GM12873 (cell line): ENCODE measurements around the gene C11orf68.

Experiments
- CTCF ChIP-seq: IDR thresholded peaks from 2 replicates; pipeline ENCODE4 v1.5.1; 2012; ENCODE audit warnings: low read depth, mild to moderate bottlenecking, moderate library complexity, low read length, control low read depth; ENCODE audit not compliant: insufficient read depth; ENCODE audit errors: missing control alignments

The C11orf68 gene

DNA sequence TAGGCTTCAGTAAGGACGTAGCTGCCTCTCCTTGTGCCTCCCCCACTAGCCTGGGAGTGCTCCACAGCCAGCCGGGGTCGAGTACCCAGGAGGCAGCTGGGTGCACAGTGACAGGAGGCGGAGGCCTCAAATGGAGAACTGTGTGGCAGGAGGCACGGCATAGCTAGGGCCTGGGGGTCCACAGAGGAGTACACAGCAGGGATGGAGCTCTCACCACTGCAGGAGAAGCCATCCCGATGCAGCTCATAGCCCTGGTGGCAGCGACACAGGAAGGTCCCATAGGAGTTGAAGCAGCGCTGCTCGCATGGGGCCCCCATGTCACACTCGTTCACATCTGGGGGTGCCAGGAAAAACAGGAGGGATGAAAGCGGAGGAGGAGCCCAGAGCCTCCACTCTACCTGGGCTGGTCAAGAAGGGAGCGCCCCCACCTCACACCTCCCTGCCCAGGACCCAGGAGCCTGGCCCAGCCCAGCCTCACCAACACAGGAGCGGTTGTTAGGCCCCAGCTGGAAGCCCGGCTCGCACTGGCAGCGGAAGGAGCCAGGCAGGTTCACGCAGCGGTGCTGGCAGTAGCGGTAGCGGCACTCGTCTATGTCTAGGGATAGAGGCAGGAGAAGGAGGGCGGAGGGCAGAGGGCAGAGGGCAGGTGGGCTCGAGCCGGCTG lies 49.1 kb downstream of the C11orf68 start:
- no peak for TF ChIP-seq CTCF

DNA sequence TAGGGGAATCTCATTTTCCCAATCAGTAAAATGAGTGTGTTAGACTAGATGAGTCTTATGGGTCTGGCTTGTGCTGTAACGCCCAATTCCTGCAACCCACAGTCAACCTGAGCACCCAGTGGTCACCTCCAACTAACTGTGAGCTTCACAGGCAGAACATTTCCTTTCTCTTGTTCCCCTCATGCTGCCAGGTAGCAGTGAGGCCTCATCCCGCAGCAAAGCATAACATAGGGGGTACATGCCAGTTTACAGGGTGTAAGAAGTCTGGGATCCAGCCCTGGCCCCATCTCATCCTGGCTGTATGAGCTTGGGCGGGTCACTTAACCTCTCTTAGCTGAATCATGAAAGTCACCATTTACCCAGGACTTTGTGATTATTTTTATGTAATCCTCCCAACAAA lies 50.0 kb downstream of the C11orf68 start:
- no peak for TF ChIP-seq CTCF

DNA sequence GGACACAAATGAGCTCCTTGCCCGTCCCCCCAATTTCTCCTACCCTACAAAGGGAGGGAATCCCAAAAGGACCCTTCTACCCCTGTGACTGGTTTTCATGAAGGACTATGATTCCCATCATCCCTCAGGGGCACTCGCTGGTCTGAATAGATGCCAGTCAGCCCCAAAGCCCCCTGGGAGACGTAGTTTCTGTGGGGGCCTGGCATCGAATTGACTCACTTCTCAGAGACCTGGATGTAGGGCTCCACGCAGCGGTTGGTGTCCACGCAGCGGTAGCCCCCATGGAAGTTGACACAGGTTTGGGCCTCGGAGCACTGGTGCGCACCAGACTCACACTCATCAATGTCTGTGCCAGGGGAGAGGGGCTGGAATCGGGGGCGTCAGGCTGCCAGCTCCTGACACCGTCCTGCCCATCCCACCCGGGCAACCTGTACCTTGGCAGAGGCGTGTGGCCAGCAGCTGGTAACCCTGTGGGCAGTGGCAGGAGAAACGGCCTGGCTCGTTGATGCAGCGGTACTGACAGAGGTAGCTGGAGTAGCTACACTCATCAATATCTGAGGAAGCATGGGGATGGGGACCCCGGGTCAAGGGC lies 50.7 kb downstream of the C11orf68 start:
- TF ChIP-seq CTCF: no peak

DNA sequence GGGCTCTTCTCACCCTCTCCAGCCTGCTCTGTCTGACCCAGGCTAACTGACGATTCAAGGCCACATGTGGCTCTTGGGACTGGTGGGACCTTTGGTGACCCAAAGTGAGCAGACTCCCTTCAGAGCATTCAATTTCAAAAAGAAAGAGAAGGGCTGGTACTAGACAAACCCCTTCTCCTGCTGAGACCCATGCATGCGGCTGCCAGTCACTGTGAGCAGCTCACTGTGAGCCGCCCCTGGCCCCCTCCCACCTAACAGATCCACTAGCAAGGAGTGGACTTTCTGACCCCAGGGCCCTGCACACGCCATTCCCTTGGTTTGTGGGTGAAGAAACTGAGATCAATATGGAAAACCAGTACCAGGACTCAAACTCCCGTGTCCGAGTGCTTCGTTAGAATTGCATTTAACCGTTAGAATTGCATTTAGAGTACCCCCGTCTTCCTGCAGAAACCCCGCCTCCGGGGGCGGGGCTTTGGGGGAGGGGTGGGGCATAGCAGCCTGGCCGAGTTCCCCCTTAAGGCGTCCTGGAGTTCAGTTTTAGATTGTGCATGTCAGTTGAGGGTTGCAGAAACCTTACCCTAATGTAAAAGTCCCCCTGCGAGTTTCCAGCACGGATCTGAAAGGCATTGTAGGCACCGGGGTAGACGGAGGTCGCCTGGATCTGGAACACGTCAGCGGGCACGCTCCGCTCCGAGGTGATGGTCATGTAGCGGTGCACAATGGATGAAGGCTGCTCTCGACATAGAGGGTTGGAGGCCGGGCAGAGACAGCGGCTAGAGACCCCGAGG lies 51.4 kb downstream of the C11orf68 start:
- TF ChIP-seq CTCF: no peak
